SK-N-SH (cell line): Measurements from ENCODE around the gene LGALS12. TPM values are rescaled to one million over a fixed set of nuclear protein-coding genes. Genes with fewer than 3 reads are reported as not detected.
A peak's percentile ranks its signal among the peaks of the same experiment; 100 is the strongest.

Experiments
- CTCF ChIA-PET: fragments of 300-600, 350-600 bp; formaldehyde crosslinking; extraction: SDS; loops from one replicate; lab custom pipeline; 2021; lab: Yijun Ruan, JAX
- POLR2A ChIA-PET: fragments of 350-600 bp; sonication (Branson Sonifier 250); formaldehyde crosslinking; extraction: SDS; loops from one replicate; lab custom pipeline; 2020; ENCODE audit warnings: antibody characterized with exemption, inconsistent platforms; lab: Yijun Ruan, JAX
- DNase-seq: peaks from one replicate; pipeline ENCODE4 v3.0.0; 2012
- H2AFZ ChIP-seq: fragments of 200-600 bp; sonication (generic); 2 replicates; pipeline ENCODE4 v1.8.1; 2016; ENCODE audit warnings: antibody characterized with exemption, mild to moderate bottlenecking, low read depth
- H3F3A ChIP-seq: fragments of 200-600 bp; sonication (generic); replicated peaks from 2 replicates; pipeline ENCODE3; 2016; ENCODE audit warnings: antibody characterized with exemption, mild to moderate bottlenecking; ENCODE audit not compliant: insufficient read depth
- H3K27ac ChIP-seq, 2 experiments: fragments of 200-500 bp in 1 of 2; fragments of 200-600 bp in 1 of 2; sonication (Bioruptor generic) in 1 of 2; sonication (generic), shearing (Covaris generic) in 1 of 2; 2 replicates each; pipeline versions ENCODE4 v1.5.1 to v1.6.1; 2014 to 2016; ENCODE audit warnings: low read depth in 2 of 2, inconsistent platforms in 1 of 2, low read length in 1 of 2, mild to moderate bottlenecking in 1 of 2, mixed read lengths in 1 of 2
- H3K27me3 ChIP-seq: fragments of 200-600 bp; sonication (generic), shearing (Covaris generic); 2 replicates; pipeline ENCODE4 v1.6.1; 2016; ENCODE audit warnings: mixed run types; ENCODE audit not compliant: insufficient read depth
- H3K36me3 ChIP-seq, 2 experiments: fragments of 200-500 bp in 1 of 2; fragments of 200-600 bp in 1 of 2; sonication (Bioruptor generic) in 1 of 2; sonication (generic) in 1 of 2; replicated peaks in 1 of 2; 2 replicates each; pipeline versions ENCODE3 to v1.5.1; 2014 to 2016; ENCODE audit warnings: low read length in 1 of 2, mild to moderate bottlenecking in 1 of 2; ENCODE audit not compliant: insufficient read depth in 2 of 2, control insufficient read depth in 1 of 2
- H3K4me1 ChIP-seq, 2 experiments: fragments of 200-500 bp in 1 of 2; fragments of 200-600 bp in 1 of 2; sonication (Bioruptor generic) in 1 of 2; sonication (generic), shearing (Covaris generic) in 1 of 2; 2 replicates each; pipeline versions ENCODE4 v1.5.1 to v1.6.1; 2014 to 2016; ENCODE audit warnings: low read depth in 1 of 2, low read length in 1 of 2, mixed run types in 1 of 2; ENCODE audit not compliant: insufficient read depth in 2 of 2, control insufficient read depth in 1 of 2
- H3K4me2 ChIP-seq: fragments of 200-600 bp; sonication (generic), shearing (Covaris generic); 2 replicates; pipeline ENCODE4 v1.6.1; 2017; ENCODE audit warnings: mixed run types
- H3K4me3 ChIP-seq, 2 experiments: fragments of 200-500 bp in 1 of 2; fragments of 200-600 bp in 1 of 2; sonication (Bioruptor generic) in 1 of 2; sonication (generic), shearing (Covaris generic) in 1 of 2; 2 replicates each; pipeline versions ENCODE4 v1.5.1 to v1.8.1; 2014 to 2016; ENCODE audit warnings: low read depth in 2 of 2, inconsistent platforms in 1 of 2, low read length in 1 of 2, mild to moderate bottlenecking in 1 of 2, mixed read lengths in 1 of 2, moderate library complexity in 1 of 2
- H3K79me2 ChIP-seq: fragments of 200-600 bp; sonication (generic); 2 replicates; pipeline ENCODE4 v1.8.1; 2017; ENCODE audit warnings: mild to moderate bottlenecking; ENCODE audit not compliant: insufficient read depth
- H3K9ac ChIP-seq: fragments of 200-600 bp; sonication (generic); 2 replicates; pipeline ENCODE4 v1.6.1; 2017; ENCODE audit warnings: mixed run types
- H3K9me2 ChIP-seq: fragments of 200-600 bp; sonication (generic); 2 replicates; pipeline ENCODE4 v1.6.1; 2017; ENCODE audit warnings: mixed run types
- H3K9me3 ChIP-seq: fragments of 200-600 bp; sonication (generic); 2 replicates; pipeline ENCODE4 v1.6.1; 2017; ENCODE audit warnings: mixed run types, mild to moderate bottlenecking, moderate library complexity
- H4K20me1 ChIP-seq: fragments of 200-600 bp; sonication (generic); 2 replicates; pipeline ENCODE4 v1.6.1; 2017; ENCODE audit warnings: mild to moderate bottlenecking, mixed run types; ENCODE audit not compliant: insufficient read depth
- ELF1 ChIP-seq: IDR thresholded peaks from 2 replicates; pipeline ENCODE4 v1.4.0; 2012
- EP300 ChIP-seq, 2 experiments: IDR thresholded peaks; 2 replicates each; pipeline versions ENCODE4 v1.4.0 to v1.6.1; 2012; ENCODE audit warnings: borderline replicate concordance in 1 of 2, low read depth in 1 of 2, low read length in 1 of 2
- EZH2phosphoT487 ChIP-seq: fragments of 200-600 bp; sonication (generic); IDR thresholded peaks from 2 replicates; pipeline ENCODE4 v1.6.1; 2017; ENCODE audit warnings: low read depth, mixed run types, mild to moderate bottlenecking, antibody characterized with exemption, moderate library complexity, borderline replicate concordance
- FOSL2 ChIP-seq: IDR thresholded peaks from 2 replicates; pipeline ENCODE4 v1.4.0; 2012; ENCODE audit warnings: low read depth, mild to moderate bottlenecking, moderate library complexity, borderline replicate concordance
- FOXJ3 ChIP-seq: sonication (generic); formaldehyde crosslinking; IDR thresholded peaks from 2 replicates; pipeline ENCODE4 v1.5.1; 2020; ENCODE audit warnings: mild to moderate bottlenecking, missing genetic modification reagents
- FOXM1 ChIP-seq: IDR thresholded peaks from 2 replicates; pipeline ENCODE4 v1.4.0; 2012; ENCODE audit warnings: low read depth, mild to moderate bottlenecking
- GABPA ChIP-seq: IDR thresholded peaks from 2 replicates; pipeline ENCODE4 v1.4.0; 2012; ENCODE audit warnings: low read depth, mild to moderate bottlenecking
- JUND ChIP-seq: IDR thresholded peaks from 2 replicates; pipeline ENCODE4 v1.4.0; 2012
- MEF2A ChIP-seq: IDR thresholded peaks from 2 replicates; pipeline ENCODE4 v1.4.0; 2012; ENCODE audit warnings: low read depth, borderline replicate concordance
- MXI1 ChIP-seq: IDR thresholded peaks from 2 replicates; pipeline ENCODE4 v1.6.1; 2012; ENCODE audit warnings: mild to moderate bottlenecking, low read depth, low read length, improper control_type of control experiment
- NRF1 ChIP-seq: IDR thresholded peaks from 2 replicates; pipeline ENCODE4 v1.6.1; 2012; ENCODE audit warnings: low read depth, mild to moderate bottlenecking, low read length
- RAD21 ChIP-seq: IDR thresholded peaks from 2 replicates; pipeline ENCODE4 v1.6.1; 2012; ENCODE audit warnings: mild to moderate bottlenecking, low read length
- RCOR1 ChIP-seq: fragments of 150-350 bp; IDR thresholded peaks from 2 replicates; pipeline ENCODE4 v1.6.1; 2017; ENCODE audit warnings: antibody characterized with exemption, low read length
- RXRA ChIP-seq: IDR thresholded peaks from 2 replicates; pipeline ENCODE4 v1.4.0; 2012; ENCODE audit warnings: low read depth, mild to moderate bottlenecking, borderline replicate concordance
- SMC3 ChIP-seq: IDR thresholded peaks from 2 replicates; pipeline ENCODE4 v1.6.1; 2012; ENCODE audit warnings: low read depth, low read length, improper control_type of control experiment
- TAF1 ChIP-seq: IDR thresholded peaks from 2 replicates; pipeline ENCODE4 v1.6.1; 2012; ENCODE audit warnings: low read depth, mild to moderate bottlenecking, low read length, moderate library complexity, borderline replicate concordance
- YY1 ChIP-seq: IDR thresholded peaks from 2 replicates; pipeline ENCODE4 v1.4.0; 2012; ENCODE audit warnings: low read depth, mild to moderate bottlenecking
- ZBTB33 ChIP-seq: IDR thresholded peaks from 2 replicates; pipeline ENCODE4 v1.4.0; 2012; ENCODE audit warnings: low read depth, borderline replicate concordance
- WGBS: methylation state at CpG from one replicate; pipeline ENCODE4 v1.1.6; 2017; ENCODE audit warnings: low lambda C conversion rate; 5-methylcytosine and 5-hydroxymethylcytosine counted together
- polyA plus RNA-seq, 3 experiments: library from polyadenylated mRNA; depleted of rRNA; stranded (reverse); fragments of >200 nt; gene quantifications; 2 replicates each; pipeline ENCODE4 v1.2.3, GENCODE V29; 2012
- TF ChIP-seq, protein P1 (sequence below): IDR thresholded peaks from 2 replicates; pipeline ENCODE4 v1.4.0; 2012; ENCODE audit warnings: low read depth, borderline replicate concordance
- TF ChIP-seq, protein P2 (sequence below): IDR thresholded peaks from 2 replicates; pipeline ENCODE4 v1.4.0; 2012; ENCODE audit warnings: low read depth
- TF ChIP-seq, protein P3 (sequence below): IDR thresholded peaks from 2 replicates; pipeline ENCODE4; 2012

The LGALS12 gene
- polyA plus RNA-seq, 1 of the 3 experiments (the other 2 are of a cell fraction): not detected

DNA sequence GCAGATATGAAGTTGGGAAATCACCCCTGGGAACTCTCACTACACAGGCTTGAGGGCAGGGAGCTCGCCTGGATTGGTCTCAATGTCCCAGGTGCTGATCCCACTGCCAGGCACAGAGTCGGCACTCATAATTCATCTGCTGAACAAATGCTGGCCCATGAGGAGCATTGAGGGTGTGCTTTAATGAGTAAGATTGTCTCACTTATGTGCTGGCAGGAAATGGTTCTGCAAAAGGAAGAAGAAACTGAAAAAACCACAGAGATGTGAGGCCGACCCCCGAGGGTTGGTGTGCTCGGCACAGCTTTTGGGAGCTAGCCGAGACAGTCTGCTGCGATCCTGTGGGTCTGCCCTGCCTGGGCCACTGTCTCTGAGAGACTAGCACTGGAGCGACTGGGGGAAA, 47.9 kb downstream of the LGALS12 start:
- Histone ChIP-seq H3K36me3 (no peaks in the 10 kb centered on the region), H3K4me2 (no peak overlapping the region), H3K9me3 (no peaks in the 10 kb centered on the region), H3K79me2 (no peaks in the 10 kb centered on the region), H2AFZ (0 out of 2 replicates have a peak overlapping the region, but pooled peaks have one; percentile 46), H3K4me3 (no peak overlapping the region)
- no peak for DNase-seq
- CTCF ChIA-PET: no interaction called here
- TF ChIP-seq SMC3: no peak
- TF ChIP-seq EZH2phosphoT487: no peak
- TF ChIP-seq JUND: no peak
- TF ChIP-seq, protein P1, sequence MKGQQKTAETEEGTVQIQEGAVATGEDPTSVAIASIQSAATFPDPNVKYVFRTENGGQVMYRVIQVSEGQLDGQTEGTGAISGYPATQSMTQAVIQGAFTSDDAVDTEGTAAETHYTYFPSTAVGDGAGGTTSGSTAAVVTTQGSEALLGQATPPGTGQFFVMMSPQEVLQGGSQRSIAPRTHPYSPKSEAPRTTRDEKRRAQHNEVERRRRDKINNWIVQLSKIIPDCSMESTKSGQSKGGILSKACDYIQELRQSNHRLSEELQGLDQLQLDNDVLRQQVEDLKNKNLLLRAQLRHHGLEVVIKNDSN: no peak
- no peak for TF ChIP-seq MEF2A
- no peak for TF ChIP-seq ZBTB33
- TF ChIP-seq, protein P2, sequence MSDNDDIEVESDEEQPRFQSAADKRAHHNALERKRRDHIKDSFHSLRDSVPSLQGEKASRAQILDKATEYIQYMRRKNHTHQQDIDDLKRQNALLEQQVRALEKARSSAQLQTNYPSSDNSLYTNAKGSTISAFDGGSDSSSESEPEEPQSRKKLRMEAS: no peak
- TF ChIP-seq, protein P3, sequence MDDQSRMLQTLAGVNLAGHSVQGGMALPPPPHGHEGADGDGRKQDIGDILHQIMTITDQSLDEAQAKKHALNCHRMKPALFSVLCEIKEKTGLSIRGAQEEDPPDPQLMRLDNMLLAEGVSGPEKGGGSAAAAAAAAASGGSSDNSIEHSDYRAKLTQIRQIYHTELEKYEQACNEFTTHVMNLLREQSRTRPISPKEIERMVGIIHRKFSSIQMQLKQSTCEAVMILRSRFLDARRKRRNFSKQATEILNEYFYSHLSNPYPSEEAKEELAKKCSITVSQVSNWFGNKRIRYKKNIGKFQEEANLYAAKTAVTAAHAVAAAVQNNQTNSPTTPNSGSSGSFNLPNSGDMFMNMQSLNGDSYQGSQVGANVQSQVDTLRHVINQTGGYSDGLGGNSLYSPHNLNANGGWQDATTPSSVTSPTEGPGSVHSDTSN: no peak
- TF ChIP-seq MXI1: no peak
- TF ChIP-seq, all 33 proteins: peak for 0
- H3K4me1 ChIP-seq: no peaks in the 10 kb centered on the region
- H3K27me3 ChIP-seq: no peaks in the 10 kb centered on the region
- no peak overlapping the region for H3K27ac ChIP-seq
- H4K20me1 ChIP-seq: no peaks in the 10 kb centered on the region
- H3K9me2 ChIP-seq: no peaks in the 10 kb centered on the region
- WGBS: 83% methylated on average over 7 of the region's 8 CpGs
- POLR2A ChIA-PET: no interaction called here
- H3K9ac ChIP-seq: no peak overlapping the region
- H3F3A ChIP-seq: no peaks in the 10 kb centered on the region

- Histone ChIP-seq H3K9ac (no peak overlapping the region), H2AFZ (no peak overlapping the region)
- WGBS: 75% methylated on average over 4 of the region's 4 CpGs
- no peak for TF ChIP-seq EZH2phosphoT487
- no peak for TF ChIP-seq RCOR1
- TF ChIP-seq RAD21: no peak
- no peak for TF ChIP-seq EP300 (IDR thresholded peaks at IDR 0.05; ENCODE audit: borderline replicate concordance in 1 of 2, low read depth in 1 of 2, low read length in 1 of 2)
- TF ChIP-seq, protein P2: no peak
- no peak for TF ChIP-seq SMC3
- TF ChIP-seq FOXM1: no peak
- TF ChIP-seq, protein P3: no peak
- no peak for TF ChIP-seq FOXJ3
- TF ChIP-seq GABPA: no peak
- TF ChIP-seq TAF1: no peak
- TF ChIP-seq RXRA: no peak
- no peak for TF ChIP-seq YY1
- no peak for TF ChIP-seq ELF1
- TF ChIP-seq NRF1: no peak
- TF ChIP-seq FOSL2: no peak
Measured at GRCh38 chr11:63554877-63555223, 49.0 kb downstream of the LGALS12 start.

More at GRCh38 chr11:63554877-63555223, 49.0 kb downstream of the LGALS12 start:
- Histone ChIP-seq H3K9me2 (no peaks in the 10 kb centered on the region), H3K4me1 (no peaks in the 10 kb centered on the region), H3K27ac (no peak overlapping the region), H3K9me3 (no peaks in the 10 kb centered on the region), H3F3A (no peaks in the 10 kb centered on the region), H3K79me2 (no peaks in the 10 kb centered on the region), H3K36me3 (no peaks in the 10 kb centered on the region), H3K4me3 (no peak overlapping the region), H4K20me1 (no peaks in the 10 kb centered on the region), H3K4me2 (no peak overlapping the region), H3K27me3 (no peaks in the 10 kb centered on the region)
- DNase-seq: no peak
- ChIA-PET POLR2A (no interaction called here), CTCF (no interaction called here)
